Activated CD4-positive, CD25-positive, alpha-beta regulatory T cell treated with anti-CD3 and anti-CD28 coated beads, Interleukin-2, amount 50 U/mL, for 72 hours (primary cell): ENCODE measurements around the gene LCORL.
"Not testable (repeated sequence)": the region's sequence is repeated elsewhere in the genome, so short reads cannot be mapped to it uniquely, and the experiment has no call there.

Experiments used
- DNase-seq: peaks from one replicate; pipeline ENCODE4 v3.0.0; 2021

The LCORL gene

DNA sequence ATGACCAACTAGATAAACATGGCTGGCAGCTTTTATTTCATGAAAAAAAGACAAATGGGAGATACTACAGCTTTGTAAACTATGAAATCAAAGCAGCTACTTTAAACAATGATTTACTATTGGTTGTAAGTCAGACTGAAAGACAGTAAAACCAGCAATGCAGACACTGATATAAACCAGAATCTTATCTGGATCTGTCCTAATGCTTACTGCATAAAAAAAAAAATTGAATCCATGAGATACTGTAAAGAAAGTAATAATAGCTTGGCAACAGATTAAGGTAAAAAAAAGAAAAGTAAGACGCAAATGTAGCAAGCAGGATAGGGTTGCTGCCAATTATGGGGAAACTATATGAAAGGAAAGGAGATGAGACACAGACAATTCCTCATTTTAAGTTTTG, 7.3 kb downstream of the LCORL start:
- no peak for DNase-seq

GRCh38 chr4:18012807-18013462, 8.6 kb downstream of the LCORL start:
- no peak for DNase-seq

DNA sequence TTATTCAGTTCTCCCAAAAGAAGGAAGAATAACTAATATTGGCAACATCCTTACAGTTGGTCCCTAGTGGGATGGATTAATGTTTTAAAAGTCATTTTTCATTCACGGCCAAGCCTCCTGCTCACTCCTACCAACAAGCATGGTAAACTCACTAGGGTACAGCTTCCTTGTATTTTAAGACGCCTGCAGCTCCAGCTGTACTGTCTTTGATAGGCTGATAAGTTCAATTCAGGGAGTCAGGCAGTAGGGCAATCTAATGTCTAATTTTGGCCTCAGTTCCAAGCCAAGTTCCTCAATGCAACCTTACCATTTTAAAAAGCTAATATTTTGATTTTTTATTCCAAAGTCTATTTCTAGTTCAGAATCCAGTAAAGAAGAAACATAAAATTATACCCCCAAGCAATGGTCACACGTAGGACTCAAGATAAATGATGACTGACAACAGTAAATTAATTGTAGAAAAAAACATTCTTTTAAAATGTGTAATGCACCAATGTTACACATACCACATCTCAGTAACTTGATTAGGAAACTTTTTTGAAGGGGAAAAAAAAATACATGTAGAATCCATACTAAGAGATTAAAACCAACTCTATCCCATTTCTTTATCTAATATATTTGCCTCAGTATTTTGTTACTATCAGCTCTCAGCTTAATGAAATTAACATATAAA, 9.3 kb downstream of the LCORL start:
- no peak for DNase-seq

GRCh38 chr4:18007625-18008024, 13.9 kb downstream of the LCORL start:
- no peak for DNase-seq

DNA sequence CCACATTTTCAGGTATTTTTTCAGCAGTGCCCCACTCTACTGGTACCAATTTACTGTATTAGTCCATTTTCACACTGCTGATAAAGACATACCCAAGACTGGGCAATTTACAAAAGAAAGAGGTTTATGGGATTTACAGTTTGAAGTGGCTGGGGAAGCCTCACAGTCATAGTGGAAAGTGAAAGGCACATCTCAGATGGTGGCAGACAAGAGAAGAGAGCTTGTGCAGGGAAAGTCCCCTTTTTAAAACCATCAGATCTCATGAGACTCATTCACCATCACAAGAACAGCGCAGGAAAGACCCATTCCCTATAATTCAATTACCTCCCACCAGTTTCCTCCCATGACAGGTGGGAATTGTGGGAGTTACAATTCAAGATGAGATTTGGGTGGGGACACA, 15.1 kb downstream of the LCORL start:
- not testable (repeated sequence) for DNase-seq

- DNase-seq: no peak
These were observed 24.4 kb downstream of the LCORL start for GRCh38 chr4:17997129-17997528.

DNA sequence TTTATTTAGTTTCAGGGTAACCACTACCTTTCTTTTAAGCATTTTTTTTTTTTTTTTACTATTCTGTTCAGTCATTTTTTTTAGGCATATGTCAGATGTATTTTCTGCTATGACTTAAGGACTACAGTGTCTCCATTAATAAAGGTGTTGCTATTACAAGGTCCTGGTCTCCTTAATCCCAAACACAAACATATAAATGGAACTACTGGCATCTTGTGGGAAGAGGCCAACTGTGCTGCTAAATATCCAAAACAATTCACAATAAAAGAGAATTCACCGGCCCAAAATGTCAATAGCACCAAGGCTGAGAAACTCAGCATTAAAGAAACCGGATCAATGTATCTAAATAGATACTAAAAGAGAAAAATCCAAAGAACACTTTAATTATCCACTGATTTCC, 26.4 kb downstream of the LCORL start:
- DNase-seq: no peak

GRCh38 chr4:17985832-17986231, 35.7 kb downstream of the LCORL start:
- DNase-seq: no peak

- no peak for DNase-seq
These were observed 40.5 kb downstream of the LCORL start for GRCh38 chr4:17981063-17981462.

- no peak for DNase-seq
These were observed 52.8 kb downstream of the LCORL start for GRCh38 chr4:17968721-17969120.

GRCh38 chr4:17967078-17967477, 54.5 kb downstream of the LCORL start:
- DNase-seq: no peak

- no peak for DNase-seq
These were observed 55.2 kb downstream of the LCORL start for GRCh38 chr4:17966312-17966711.

DNA sequence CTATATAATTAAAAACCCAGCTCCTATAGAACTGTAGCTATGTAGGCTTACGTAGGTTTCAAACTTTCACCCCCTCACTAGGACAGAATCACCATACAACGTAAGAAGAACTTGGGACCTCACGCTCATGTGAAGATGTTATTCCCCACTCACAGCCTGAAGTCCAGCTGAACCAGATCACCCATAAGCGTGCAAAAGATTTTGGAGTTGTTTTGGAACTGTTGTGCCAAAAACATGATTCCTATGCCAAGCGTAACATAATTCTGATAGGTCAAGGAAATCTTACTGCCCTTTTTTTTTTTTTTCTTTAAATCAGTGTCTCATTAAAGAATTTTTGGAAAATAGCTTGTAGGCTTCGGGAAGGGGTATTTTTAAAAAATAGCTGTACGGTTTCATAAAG, 57.0 kb downstream of the LCORL start:
- DNase-seq: no peak

GRCh38 chr4:17962171-17962570, 59.4 kb downstream of the LCORL start:
- DNase-seq: no peak

- no peak for DNase-seq
These were observed 60.3 kb downstream of the LCORL start for GRCh38 chr4:17961249-17961648.

- DNase-seq: no peak
These were observed 63.4 kb downstream of the LCORL start for GRCh38 chr4:17958181-17958580.

DNA sequence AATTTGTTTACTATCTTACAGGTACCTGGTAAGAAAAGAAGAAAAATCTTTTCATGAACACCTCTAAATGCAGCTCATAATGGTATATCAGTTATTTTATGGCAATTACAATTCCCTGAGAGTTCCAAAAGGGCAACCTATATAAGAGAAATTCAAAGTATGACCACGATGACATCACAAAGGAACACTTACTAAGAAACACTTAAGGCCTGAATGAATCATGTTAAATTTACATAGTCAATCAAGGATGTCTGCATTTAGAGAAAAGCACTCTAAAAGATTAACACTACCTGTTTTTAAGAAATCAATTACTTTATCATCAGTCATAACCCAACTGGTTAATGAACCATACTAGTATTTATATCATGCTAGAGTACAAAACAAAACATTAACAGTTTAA, 63.9 kb downstream of the LCORL start:
- DNase-seq: no peak

- no peak for DNase-seq
These were observed 65.3 kb downstream of the LCORL start for GRCh38 chr4:17956245-17956644.

- DNase-seq: no peak
These were observed 76.3 kb downstream of the LCORL start for GRCh38 chr4:17945303-17945702.

GRCh38 chr4:17941731-17942130, 79.8 kb downstream of the LCORL start:
- DNase-seq: no peak

DNA sequence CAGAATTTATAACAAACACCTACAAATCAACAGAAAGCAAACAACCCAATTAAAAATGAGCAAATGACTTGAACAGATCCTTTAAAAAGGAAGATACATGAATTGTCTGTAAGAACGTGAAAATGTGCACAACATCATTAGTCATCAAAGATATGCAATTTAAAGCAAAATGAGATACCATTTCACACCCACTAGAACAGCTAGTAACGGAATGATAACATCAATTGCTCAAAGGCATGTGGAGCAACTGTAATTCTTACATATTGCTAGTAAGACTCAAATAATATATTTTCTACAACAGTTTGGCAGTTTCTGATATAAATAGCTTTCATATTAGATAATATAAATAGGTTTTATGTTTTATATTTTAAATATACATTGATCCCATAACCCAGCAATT, 82.5 kb downstream of the LCORL start:
- DNase-seq: no peak

- no peak for DNase-seq
These were observed 87.3 kb downstream of the LCORL start for GRCh38 chr4:17934286-17934685.

DNA sequence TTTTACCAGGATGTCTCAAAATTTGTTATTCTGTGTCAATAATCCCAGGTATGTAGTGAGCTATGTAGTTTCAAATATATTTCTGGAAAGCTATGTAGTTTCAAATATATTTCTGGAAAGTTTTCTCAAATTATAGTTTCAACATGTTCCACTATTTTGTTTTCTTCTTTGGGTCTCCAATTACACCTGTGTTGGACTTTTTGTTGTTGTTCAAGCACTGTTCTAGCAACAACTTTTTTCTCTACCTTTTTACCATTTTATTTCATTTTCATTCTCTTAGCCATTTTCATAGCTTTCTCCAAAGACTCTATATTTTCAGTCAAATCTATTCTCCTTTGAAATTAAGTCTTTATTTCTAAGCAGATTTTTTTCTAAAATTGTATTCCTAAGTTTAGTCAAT, 88.4 kb downstream of the LCORL start:
- DNase-seq: no peak

- DNase-seq: no peak
These were observed 89.5 kb downstream of the LCORL start for GRCh38 chr4:17932041-17932440.

DNA sequence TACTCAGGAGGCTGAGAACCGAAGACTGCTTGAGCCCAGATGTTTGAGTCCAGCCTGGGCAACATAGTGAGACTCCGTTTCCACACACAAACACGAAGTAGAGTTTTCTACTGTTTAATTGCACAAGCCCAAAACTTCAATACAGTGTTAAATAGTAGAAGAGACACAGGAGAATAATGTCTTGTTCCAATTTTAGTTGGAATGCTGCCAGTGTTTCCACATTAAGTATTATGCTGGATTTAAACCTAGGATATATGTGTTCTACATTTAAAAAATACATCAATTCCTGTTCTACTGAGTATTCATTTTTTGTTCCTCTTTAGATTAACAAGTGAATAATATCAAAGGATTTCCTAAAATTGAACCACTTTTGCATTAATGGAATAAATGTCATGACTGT, 91.3 kb downstream of the LCORL start:
- DNase-seq: no peak
